Ureter (tissue), 1 donor: ENCODE results near the gene LRRC3C. TPM values are rescaled to one million over a fixed set of nuclear protein-coding genes. Genes with fewer than 3 reads are reported as not detected.

Source experiments
- DNase-seq: peaks from one replicate; pipeline ENCODE4 v3.0.0-alpha.2; 2020; ENCODE audit warnings: low spot score
- total RNA-seq: library from RNA; stranded (reverse); gene quantifications from one replicate; pipeline ENCODE4 v1.2.4, GENCODE V29; 2023
- donor health status: DM: yes; HTN: yes; CAD: no.

The LRRC3C gene
- total RNA-seq, 1 donor from 2014 or later = not detected

- no peak for DNase-seq
Measured at GRCh38 chr17:39974433-39974832, 46.9 kb downstream of the LRRC3C start.

- DNase-seq = no peak
Measured at GRCh38 chr17:39975801-39976200, 48.3 kb downstream of the LRRC3C start.

- no peak for DNase-seq
Measured at GRCh38 chr17:39979016-39979670, 51.6 kb downstream of the LRRC3C start.

- DNase-seq = no peak
Measured at GRCh38 chr17:39979893-39980350, 52.4 kb downstream of the LRRC3C start.

GRCh38 chr17:39980351-39981206 is 53.0 kb downstream of the LRRC3C start, which contains the start of gene PSMD3:
PSMD3 (plus strand) TSS chr17:39980807; CDS start chr17:39980971, 164 bp downstream.
- DNase-seq = peak; percentile 99

GRCh38 chr17:39981207-39981741 is 53.7 kb downstream of the LRRC3C start:
- DNase-seq = no peak

- DNase-seq = no peak
Measured at GRCh38 chr17:39981766-39982375, 54.3 kb downstream of the LRRC3C start.

GRCh38 chr17:39988206-39988810 is 60.8 kb downstream of the LRRC3C start:
- no peak for DNase-seq

GRCh38 chr17:39994448-39994847 is 66.9 kb downstream of the LRRC3C start:
- no peak for DNase-seq

Other genes with a start within 250 kb of the LRRC3C start
- 56.9 TPM for gene PGAP3, start 239.7 kb upstream of the LRRC3C start, total RNA-seq
- gene ERBB2, start 227.7 kb upstream of the LRRC3C start, total RNA-seq = 278 TPM
- 49.2 TPM for gene MIEN1, start 197.2 kb upstream of the LRRC3C start, total RNA-seq
- gene GRB7, start 189.8 kb upstream of the LRRC3C start, total RNA-seq = 37.4 TPM
- gene IKZF3, start 63.4 kb upstream of the LRRC3C start, total RNA-seq = 24.3 TPM
- not detected for gene ZPBP2, start 59.5 kb upstream of the LRRC3C start, total RNA-seq
- 57.7 TPM for gene GSDMB, start 9.1 kb upstream of the LRRC3C start, total RNA-seq
- 147 TPM for gene ORMDL3, start 131 bp upstream of the LRRC3C start, total RNA-seq
- 2.4 TPM for gene GSDMA, start 35.3 kb downstream of the LRRC3C start, total RNA-seq
- 99.3 TPM for gene PSMD3, start 53.1 kb downstream of the LRRC3C start, total RNA-seq
- 1.0 TPM for gene CSF3, start 87.7 kb downstream of the LRRC3C start, total RNA-seq
- gene MED24, start 126.7 kb downstream of the LRRC3C start, total RNA-seq = 87.9 TPM
- gene THRA, start 135.2 kb downstream of the LRRC3C start, total RNA-seq = 54.7 TPM
- gene NR1D1, start 172.9 kb downstream of the LRRC3C start, total RNA-seq = 26.0 TPM
- gene MSL1, start 194.2 kb downstream of the LRRC3C start, total RNA-seq = 91.3 TPM
- 121 TPM for gene CASC3, start 212.8 kb downstream of the LRRC3C start, total RNA-seq
- 138 TPM for gene RAPGEFL1, start 249.7 kb downstream of the LRRC3C start, total RNA-seq